Stimulated activated CD4-positive, alpha-beta T cell treated with anti-CD3 and anti-CD28 coated beads, Interleukin-1b, Interleukin-23, amount 100 ng/mL, for 48 hours (primary cell): ENCODE data around the gene CYP2D6.

Source experiments
- DNase-seq: peaks from one replicate; pipeline ENCODE4 v3.0.0-alpha.2; 2020

CYP2D6 gene

DNA sequence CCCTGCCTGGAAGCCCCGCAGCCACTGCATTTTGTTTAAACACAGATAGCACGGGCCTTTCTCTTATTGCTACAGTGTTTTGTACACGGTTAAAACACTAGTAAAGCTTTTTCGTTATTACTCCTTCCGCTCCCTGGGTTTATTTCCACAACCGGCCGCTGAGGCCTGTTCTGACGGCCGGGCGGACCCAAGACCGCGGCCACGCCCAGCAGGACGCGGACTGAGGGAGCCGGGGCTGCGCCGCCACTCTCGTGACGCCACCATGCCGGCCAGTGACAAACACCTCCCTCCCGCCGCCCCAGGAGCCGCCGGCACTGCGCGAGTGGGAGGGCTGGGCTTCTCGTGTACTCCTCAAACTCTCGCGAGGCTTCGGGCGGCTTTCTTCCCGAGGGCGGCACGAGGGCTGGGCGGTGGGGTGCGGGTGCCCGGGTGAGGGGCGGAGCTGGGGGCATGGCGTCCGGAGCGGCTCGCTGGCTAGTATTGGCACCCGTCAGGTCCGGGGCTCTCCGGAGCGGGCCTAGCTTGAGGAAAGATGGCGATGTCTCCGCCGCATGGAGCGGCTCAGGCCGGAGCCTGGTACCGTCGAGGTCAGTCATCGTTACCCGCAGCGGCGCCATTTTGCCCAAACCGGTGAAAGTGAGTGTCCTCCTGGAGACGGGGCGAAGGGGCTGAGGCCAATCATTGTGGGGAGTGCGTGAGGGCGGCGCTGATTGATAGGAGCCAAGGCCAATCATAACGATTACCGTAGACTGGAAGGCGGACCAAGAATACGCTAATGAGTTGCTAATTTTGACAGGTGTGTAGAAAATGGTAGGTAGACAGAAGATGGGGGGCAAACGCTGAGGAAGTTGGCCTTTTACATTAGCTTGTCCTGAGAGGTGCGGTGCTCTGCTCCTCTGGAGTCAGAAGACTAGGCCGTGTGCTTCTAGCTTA, 51.0 kb downstream of the CYP2D6 start, which contains the start of gene SMDT1:
Gene SMDT1, plus strand, starts transcription at position 382 of the 933 bp plus-strand sequence. Its CDS starts 69 bp downstream, at position 451.
- DNase-seq = peak; percentile 98

- DNase-seq = no peak
Observed at GRCh38 chr22:42078469-42079318, 51.9 kb downstream of the CYP2D6 start.

- DNase-seq = no peak
Observed at GRCh38 chr22:42077486-42078125, 53.0 kb downstream of the CYP2D6 start.

DNA sequence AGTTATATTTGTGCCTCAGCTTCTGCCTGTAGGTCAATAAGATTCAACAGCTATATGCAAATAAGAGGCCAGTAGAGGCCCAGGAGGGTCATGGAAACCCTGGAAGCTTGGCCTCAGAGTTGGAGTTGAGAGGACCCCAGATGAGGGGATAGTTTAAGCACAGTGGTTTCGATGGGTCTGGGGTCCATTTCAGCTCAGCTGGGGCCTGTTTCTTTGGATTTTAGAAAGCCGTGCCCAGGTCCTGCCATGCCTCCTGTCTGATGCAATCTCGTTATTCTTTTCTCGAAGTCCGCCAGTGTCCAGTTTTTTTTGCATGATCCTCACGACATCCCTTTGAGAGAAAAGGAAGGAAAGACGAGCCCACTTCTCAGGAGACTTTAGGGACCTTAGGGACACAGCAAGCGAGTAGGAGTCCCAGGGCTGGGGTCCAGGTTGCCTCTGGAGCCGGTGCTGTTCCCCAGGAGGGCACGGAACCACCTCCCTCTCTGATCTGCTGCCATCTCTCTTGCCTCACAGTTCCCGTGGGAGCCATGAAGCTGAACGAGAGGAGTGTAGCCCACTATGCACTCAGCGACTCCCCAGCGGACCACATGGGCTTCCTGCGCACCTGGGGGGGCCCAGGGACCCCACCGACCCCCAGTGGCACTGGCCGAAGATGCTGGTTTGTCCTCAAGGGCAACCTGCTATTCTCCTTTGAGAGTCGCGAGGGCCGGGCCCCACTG, 53.7 kb downstream of the CYP2D6 start:
- DNase-seq = no peak
